ENCODE results near the gene EOMES.

DNA sequence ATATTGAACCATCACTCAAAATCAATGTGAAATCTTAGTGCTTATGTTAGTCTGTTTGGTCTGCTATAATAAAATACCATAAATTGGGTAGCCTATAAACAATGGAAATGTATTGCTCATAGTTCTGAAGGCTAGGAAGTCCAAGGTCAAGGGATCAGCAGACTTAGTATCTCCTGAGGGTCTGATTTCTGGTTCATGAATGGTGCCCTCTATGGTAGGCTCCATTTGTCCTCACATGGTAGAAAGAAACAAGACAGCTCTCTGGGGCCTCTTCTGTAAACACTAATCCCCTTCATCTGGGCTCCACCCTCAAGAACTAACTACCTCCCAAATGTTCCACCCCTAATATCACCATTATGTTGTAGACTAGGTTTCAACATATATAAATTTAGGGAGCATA is 15.0 kb upstream of the EOMES start:
- TF ChIP-seq, protein P1, sequence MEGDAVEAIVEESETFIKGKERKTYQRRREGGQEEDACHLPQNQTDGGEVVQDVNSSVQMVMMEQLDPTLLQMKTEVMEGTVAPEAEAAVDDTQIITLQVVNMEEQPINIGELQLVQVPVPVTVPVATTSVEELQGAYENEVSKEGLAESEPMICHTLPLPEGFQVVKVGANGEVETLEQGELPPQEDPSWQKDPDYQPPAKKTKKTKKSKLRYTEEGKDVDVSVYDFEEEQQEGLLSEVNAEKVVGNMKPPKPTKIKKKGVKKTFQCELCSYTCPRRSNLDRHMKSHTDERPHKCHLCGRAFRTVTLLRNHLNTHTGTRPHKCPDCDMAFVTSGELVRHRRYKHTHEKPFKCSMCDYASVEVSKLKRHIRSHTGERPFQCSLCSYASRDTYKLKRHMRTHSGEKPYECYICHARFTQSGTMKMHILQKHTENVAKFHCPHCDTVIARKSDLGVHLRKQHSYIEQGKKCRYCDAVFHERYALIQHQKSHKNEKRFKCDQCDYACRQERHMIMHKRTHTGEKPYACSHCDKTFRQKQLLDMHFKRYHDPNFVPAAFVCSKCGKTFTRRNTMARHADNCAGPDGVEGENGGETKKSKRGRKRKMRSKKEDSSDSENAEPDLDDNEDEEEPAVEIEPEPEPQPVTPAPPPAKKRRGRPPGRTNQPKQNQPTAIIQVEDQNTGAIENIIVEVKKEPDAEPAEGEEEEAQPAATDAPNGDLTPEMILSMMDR (IDR thresholded peaks at IDR 0.05), result no peak
- TF ChIP-seq POLR2AphosphoS5 (IDR thresholded peaks at IDR 0.05), result no peak

Data from breast epithelium (tissue), 3 donors.